ENCODE measurements around the gene EPHB2. TPM values are rescaled to one million over a fixed set of nuclear protein-coding genes. Genes with fewer than 3 reads are reported as not detected.

The EPHB2 gene
- polyA plus RNA-seq, 1 donor from 2014 or later: 22.8 TPM

GRCh38 chr1:22712502-22713271 lies 2.0 kb downstream of the EPHB2 start:
- Histone ChIP-seq H3K9me2 (ENCODE audit: insufficient read depth, low read length) (no peaks in the 10 kb centered on the region), H3K27ac (ENCODE audit: low read length) (no peak overlapping the region), H3F3A (ENCODE audit: insufficient read depth, low read length, poor library complexity, severe bottlenecking) (no peaks in the 10 kb centered on the region), H2AFZ (ENCODE audit: low read depth, low read length) (no peak overlapping the region), H3K9ac (ENCODE audit: low read length) (peak overlapping the region; percentile 61), H3K79me2 (replicated peaks; ENCODE audit: insufficient read depth, low read length) (peaks cover 41% of the 10 kb centered on the region), H3K4me2 (ENCODE audit: low read length) (peak overlapping the region; percentile 89), H3K9me3 (ENCODE audit: low read length) (no peaks in the 10 kb centered on the region), H4K20me1 (ENCODE audit: insufficient read depth) (peaks cover 7% of the 10 kb centered on the region), H3K4me3 (ENCODE audit: low read length) (peak overlapping the region; percentile 87), H3K27me3 (ENCODE audit: insufficient read depth, low read depth, low read length) (no peaks in the 10 kb centered on the region), H3K36me3 (ENCODE audit: insufficient read depth, low read length) (no peaks in the 10 kb centered on the region)
- TF ChIP-seq EP300 (conservative IDR thresholded peaks at IDR 0.05; ENCODE audit: poor library complexity, severe bottlenecking): no peak
- no peak for TF ChIP-seq EZH2 (IDR thresholded peaks at IDR 0.05; ENCODE audit: borderline replicate concordance, insufficient read depth, low read length, poor library complexity, severe bottlenecking)
- no peak for TF ChIP-seq POLR2AphosphoS5 (IDR thresholded peaks at IDR 0.05)
- no peak for TF ChIP-seq CTCF (IDR thresholded peaks at IDR 0.05; ENCODE audit: poor library complexity, severe bottlenecking)
- no peak for TF ChIP-seq REST (IDR thresholded peaks at IDR 0.05; ENCODE audit: borderline replicate concordance)
- no peak for TF ChIP-seq MXI1 (conservative IDR thresholded peaks at IDR 0.05; ENCODE audit: poor library complexity, severe bottlenecking)
- no peak for TF ChIP-seq RAD21 (conservative IDR thresholded peaks at IDR 0.05)
- no peak for TF ChIP-seq SMC3 (conservative IDR thresholded peaks at IDR 0.05; ENCODE audit: poor library complexity)
- no peak for TF ChIP-seq TAF1 (IDR thresholded peaks at IDR 0.05; ENCODE audit: low read depth)

- Histone ChIP-seq H3K9ac (ENCODE audit: low read length) (no peak overlapping the region), H3K27me3 (ENCODE audit: insufficient read depth, low read depth, low read length) (no peaks in the 10 kb centered on the region), H3K79me2 (replicated peaks; ENCODE audit: insufficient read depth, low read length) (peaks cover 51% of the 10 kb centered on the region), H3K9me3 (ENCODE audit: low read length) (no peaks in the 10 kb centered on the region), H3K9me2 (ENCODE audit: insufficient read depth, low read length) (no peaks in the 10 kb centered on the region), H3K27ac (ENCODE audit: low read length) (no peak overlapping the region), H3F3A (ENCODE audit: insufficient read depth, low read length, poor library complexity, severe bottlenecking) (no peaks in the 10 kb centered on the region), H2AFZ (ENCODE audit: low read depth, low read length) (no peak overlapping the region), H3K4me2 (ENCODE audit: low read length) (no peak overlapping the region), H4K20me1 (ENCODE audit: insufficient read depth) (peaks cover 7% of the 10 kb centered on the region), H3K4me3 (ENCODE audit: low read length) (no peak overlapping the region), H3K36me3 (ENCODE audit: insufficient read depth, low read length) (no peaks in the 10 kb centered on the region)
- no peak for TF ChIP-seq EZH2 (IDR thresholded peaks at IDR 0.05; ENCODE audit: borderline replicate concordance, insufficient read depth, low read length, poor library complexity, severe bottlenecking)
- TF ChIP-seq REST (IDR thresholded peaks at IDR 0.05; ENCODE audit: borderline replicate concordance): no peak
- TF ChIP-seq MXI1 (conservative IDR thresholded peaks at IDR 0.05; ENCODE audit: poor library complexity, severe bottlenecking): no peak
- no peak for TF ChIP-seq TAF1 (IDR thresholded peaks at IDR 0.05; ENCODE audit: low read depth)
- TF ChIP-seq SMC3 (conservative IDR thresholded peaks at IDR 0.05; ENCODE audit: poor library complexity): no peak
- no peak for TF ChIP-seq POLR2AphosphoS5 (IDR thresholded peaks at IDR 0.05)
- TF ChIP-seq CTCF (IDR thresholded peaks at IDR 0.05; ENCODE audit: poor library complexity, severe bottlenecking): no peak
- TF ChIP-seq RAD21 (conservative IDR thresholded peaks at IDR 0.05): no peak
- no peak for TF ChIP-seq EP300 (conservative IDR thresholded peaks at IDR 0.05; ENCODE audit: poor library complexity, severe bottlenecking)
Observed at GRCh38 chr1:22714455-22714854, 3.8 kb downstream of the EPHB2 start.
